Liver (tissue), 3 donors: ENCODE results near the gene OR6C3.

Source experiments
- EGR1 ChIP-seq, 2 donors: IDR thresholded peaks; 2 replicates each; pipeline ENCODE4 v1.6.1; 2016 to 2018; ENCODE audit warnings: antibody characterized with exemption in 2 of 2, low read depth in 2 of 2
- HNF4A ChIP-seq, 2 donors: conservative IDR thresholded peaks; 2 replicates each; pipeline ENCODE4 v1.6.1; 2016; ENCODE audit warnings: antibody characterized with exemption in 2 of 2, mild to moderate bottlenecking in 2 of 2
- JUND ChIP-seq, 2 donors: IDR thresholded peaks; 2 replicates each; pipeline ENCODE4 v1.6.1; 2016; ENCODE audit warnings: antibody characterized with exemption in 2 of 2
- RXRA ChIP-seq, 2 donors: IDR thresholded peaks; 2 replicates each; pipeline ENCODE4 v1.6.1; 2017 to 2018; ENCODE audit warnings: antibody characterized with exemption in 2 of 2, mild to moderate bottlenecking in 1 of 2
- SP1 ChIP-seq: IDR thresholded peaks from 2 replicates; pipeline ENCODE4 v1.6.1; 2018; ENCODE audit warnings: antibody characterized with exemption, mild to moderate bottlenecking
- TAF1 ChIP-seq: conservative IDR thresholded peaks from 2 replicates; pipeline ENCODE4 v1.6.1; 2016; ENCODE audit warnings: antibody characterized with exemption, mild to moderate bottlenecking
- YY1 ChIP-seq: IDR thresholded peaks from 2 replicates; pipeline ENCODE4 v1.6.1; 2016; ENCODE audit warnings: antibody characterized with exemption, mild to moderate bottlenecking
- TF ChIP-seq, protein P1 (sequence below): fragments of 150-350 bp; IDR thresholded peaks from 2 replicates; pipeline ENCODE4 v1.5.1; 2017; ENCODE audit warnings: improper control_type of control experiment, low read depth, low read length; ENCODE audit not compliant: missing input control
- TF ChIP-seq, protein P2 (sequence below): IDR thresholded peaks from 2 replicates; pipeline ENCODE4 v1.6.1; 2016; ENCODE audit warnings: antibody characterized with exemption
- TF ChIP-seq, protein P3 (sequence below): IDR thresholded peaks from 2 replicates; pipeline ENCODE4 v1.6.1; 2016; ENCODE audit warnings: antibody characterized with exemption, mild to moderate bottlenecking
- donor health status: healthy.
- donor health status: healthy.

DNA sequence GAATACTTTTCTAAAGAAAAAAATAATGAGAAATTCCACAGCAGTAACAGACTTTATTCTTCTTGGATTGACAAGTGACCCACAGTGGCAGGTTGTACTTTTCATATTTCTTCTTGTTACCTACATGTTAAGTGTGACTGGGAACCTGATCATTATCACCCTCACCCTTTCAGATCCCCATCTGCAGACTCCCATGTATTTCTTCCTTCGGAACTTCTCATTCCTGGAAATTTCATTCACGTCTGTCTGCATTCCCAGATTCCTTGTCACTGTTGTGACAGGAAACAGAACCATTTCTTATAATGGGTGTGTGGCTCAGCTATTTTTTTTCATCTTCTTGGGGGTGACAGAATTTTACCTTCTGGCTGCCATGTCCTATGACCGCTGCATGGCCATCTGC is 34.5 kb downstream of the OR6C3 start:
- no peak for TF ChIP-seq YY1
- TF ChIP-seq, protein P1, sequence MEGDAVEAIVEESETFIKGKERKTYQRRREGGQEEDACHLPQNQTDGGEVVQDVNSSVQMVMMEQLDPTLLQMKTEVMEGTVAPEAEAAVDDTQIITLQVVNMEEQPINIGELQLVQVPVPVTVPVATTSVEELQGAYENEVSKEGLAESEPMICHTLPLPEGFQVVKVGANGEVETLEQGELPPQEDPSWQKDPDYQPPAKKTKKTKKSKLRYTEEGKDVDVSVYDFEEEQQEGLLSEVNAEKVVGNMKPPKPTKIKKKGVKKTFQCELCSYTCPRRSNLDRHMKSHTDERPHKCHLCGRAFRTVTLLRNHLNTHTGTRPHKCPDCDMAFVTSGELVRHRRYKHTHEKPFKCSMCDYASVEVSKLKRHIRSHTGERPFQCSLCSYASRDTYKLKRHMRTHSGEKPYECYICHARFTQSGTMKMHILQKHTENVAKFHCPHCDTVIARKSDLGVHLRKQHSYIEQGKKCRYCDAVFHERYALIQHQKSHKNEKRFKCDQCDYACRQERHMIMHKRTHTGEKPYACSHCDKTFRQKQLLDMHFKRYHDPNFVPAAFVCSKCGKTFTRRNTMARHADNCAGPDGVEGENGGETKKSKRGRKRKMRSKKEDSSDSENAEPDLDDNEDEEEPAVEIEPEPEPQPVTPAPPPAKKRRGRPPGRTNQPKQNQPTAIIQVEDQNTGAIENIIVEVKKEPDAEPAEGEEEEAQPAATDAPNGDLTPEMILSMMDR: no peak
- no peak for TF ChIP-seq EGR1 (IDR thresholded peaks at IDR 0.05; ENCODE audit: low read depth in 2 of 2)
- no peak for TF ChIP-seq TAF1
- no peak for TF ChIP-seq JUND (IDR thresholded peaks at IDR 0.05)
- TF ChIP-seq, protein P2, sequence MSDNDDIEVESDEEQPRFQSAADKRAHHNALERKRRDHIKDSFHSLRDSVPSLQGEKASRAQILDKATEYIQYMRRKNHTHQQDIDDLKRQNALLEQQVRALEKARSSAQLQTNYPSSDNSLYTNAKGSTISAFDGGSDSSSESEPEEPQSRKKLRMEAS: no peak
- no peak for TF ChIP-seq SP1
- TF ChIP-seq, protein P3, sequence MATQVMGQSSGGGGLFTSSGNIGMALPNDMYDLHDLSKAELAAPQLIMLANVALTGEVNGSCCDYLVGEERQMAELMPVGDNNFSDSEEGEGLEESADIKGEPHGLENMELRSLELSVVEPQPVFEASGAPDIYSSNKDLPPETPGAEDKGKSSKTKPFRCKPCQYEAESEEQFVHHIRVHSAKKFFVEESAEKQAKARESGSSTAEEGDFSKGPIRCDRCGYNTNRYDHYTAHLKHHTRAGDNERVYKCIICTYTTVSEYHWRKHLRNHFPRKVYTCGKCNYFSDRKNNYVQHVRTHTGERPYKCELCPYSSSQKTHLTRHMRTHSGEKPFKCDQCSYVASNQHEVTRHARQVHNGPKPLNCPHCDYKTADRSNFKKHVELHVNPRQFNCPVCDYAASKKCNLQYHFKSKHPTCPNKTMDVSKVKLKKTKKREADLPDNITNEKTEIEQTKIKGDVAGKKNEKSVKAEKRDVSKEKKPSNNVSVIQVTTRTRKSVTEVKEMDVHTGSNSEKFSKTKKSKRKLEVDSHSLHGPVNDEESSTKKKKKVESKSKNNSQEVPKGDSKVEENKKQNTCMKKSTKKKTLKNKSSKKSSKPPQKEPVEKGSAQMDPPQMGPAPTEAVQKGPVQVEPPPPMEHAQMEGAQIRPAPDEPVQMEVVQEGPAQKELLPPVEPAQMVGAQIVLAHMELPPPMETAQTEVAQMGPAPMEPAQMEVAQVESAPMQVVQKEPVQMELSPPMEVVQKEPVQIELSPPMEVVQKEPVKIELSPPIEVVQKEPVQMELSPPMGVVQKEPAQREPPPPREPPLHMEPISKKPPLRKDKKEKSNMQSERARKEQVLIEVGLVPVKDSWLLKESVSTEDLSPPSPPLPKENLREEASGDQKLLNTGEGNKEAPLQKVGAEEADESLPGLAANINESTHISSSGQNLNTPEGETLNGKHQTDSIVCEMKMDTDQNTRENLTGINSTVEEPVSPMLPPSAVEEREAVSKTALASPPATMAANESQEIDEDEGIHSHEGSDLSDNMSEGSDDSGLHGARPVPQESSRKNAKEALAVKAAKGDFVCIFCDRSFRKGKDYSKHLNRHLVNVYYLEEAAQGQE: no peak
- no peak for TF ChIP-seq RXRA (IDR thresholded peaks at IDR 0.05)
- TF ChIP-seq HNF4A (conservative IDR thresholded peaks at IDR 0.05): no peak
